Brain microvascular endothelial cell (primary cell): ENCODE results near the gene THOC2.
"Not testable (repeated sequence)": the region's sequence is repeated elsewhere in the genome, so short reads cannot be mapped to it uniquely, and the experiment has no call there.

Experiments
- DNase-seq: peaks from one replicate; pipeline ENCODE4 v3.0.0-alpha.2; 2020
- H3K27ac ChIP-seq: fragments of 250-450 bp; sonication (Bioruptor Pico); 2 replicates; pipeline ENCODE4 v1.5.1; 2020; ENCODE audit warnings: mild to moderate bottlenecking, moderate library complexity
- H3K27me3 ChIP-seq: fragments of 250-450 bp; sonication (Bioruptor Pico); replicated peaks from 2 replicates; pipeline ENCODE4 v1.5.1; 2020; ENCODE audit warnings: mild to moderate bottlenecking
- H3K36me3 ChIP-seq: fragments of 250-450 bp; sonication (Bioruptor Pico); replicated peaks from 2 replicates; pipeline ENCODE4 v1.5.1; 2020; ENCODE audit warnings: mild to moderate bottlenecking
- H3K4me3 ChIP-seq: 2 replicates; pipeline ENCODE4 v1.5.1; 2011; ENCODE audit warnings: low read depth, mild to moderate bottlenecking, control low read depth, low read length, moderate library complexity
- CTCF ChIP-seq: IDR thresholded peaks from 2 replicates; pipeline ENCODE4 v1.5.1; 2011; ENCODE audit warnings: low read depth, mild to moderate bottlenecking, moderate library complexity, low read length, control low read depth, inconsistent platforms; ENCODE audit errors: missing control alignments
- in situ Hi-C: cut with HindIII; loops from 2 replicates; pipeline ENCODE4 v1.10.0; 2017; ENCODE audit warnings: low sequenced_read_pairs, low pct_ligation_motif_present

The THOC2 gene

DNA sequence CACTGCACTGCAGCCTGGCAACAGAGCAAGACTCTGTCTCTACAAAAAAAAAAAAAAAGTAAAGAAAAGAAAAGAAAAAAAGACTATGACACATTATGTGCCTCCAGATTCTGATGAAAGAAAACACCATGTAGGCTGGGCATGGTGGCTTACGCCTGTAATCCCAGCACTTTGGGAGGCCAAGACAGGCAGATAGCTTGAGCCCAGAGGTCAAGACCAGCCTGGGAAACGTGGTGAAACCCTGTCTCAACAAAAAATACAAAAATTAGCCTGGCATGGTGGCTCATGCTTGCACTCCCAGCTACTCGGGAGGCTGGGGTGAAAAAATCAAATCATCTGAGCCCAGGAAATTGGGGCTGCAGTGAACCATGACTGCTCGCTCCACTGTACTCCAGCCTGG lies 19.4 kb downstream of the THOC2 start:
- no peaks in the 10 kb centered on the region for H3K36me3 ChIP-seq
- in situ Hi-C loops: no loop called here
- H3K27me3 ChIP-seq: no peaks in the 10 kb centered on the region
- no peak for DNase-seq
- TF ChIP-seq CTCF: no peak
- H3K27ac ChIP-seq: peak overlapping the region; percentile 31
- H3K4me3 ChIP-seq: no peak overlapping the region

- in situ Hi-C loops, H3K27ac ChIP-seq, DNase-seq, H3K36me3 ChIP-seq, H3K4me3 ChIP-seq, H3K27me3 ChIP-seq: not testable (repeated sequence)
These were observed 21.7 kb downstream of the THOC2 start for GRCh38 chrX:123711201-123711600.

GRCh38 chrX:123704781-123705180 lies 28.1 kb downstream of the THOC2 start:
- no peaks in the 10 kb centered on the region for H3K36me3 ChIP-seq
- H3K4me3 ChIP-seq: no peak overlapping the region
- no peak overlapping the region for H3K27ac ChIP-seq
- DNase-seq: no peak
- in situ Hi-C loops: no loop called here
- no peak for TF ChIP-seq CTCF
- H3K27me3 ChIP-seq: no peaks in the 10 kb centered on the region

- DNase-seq: no peak
- H3K27me3 ChIP-seq: no peaks in the 10 kb centered on the region
- no peak overlapping the region for H3K4me3 ChIP-seq
- H3K36me3 ChIP-seq: no peaks in the 10 kb centered on the region
- in situ Hi-C loops: no loop called here
- TF ChIP-seq CTCF: no peak
- no peak overlapping the region for H3K27ac ChIP-seq
These were observed 33.8 kb downstream of the THOC2 start for GRCh38 chrX:123698979-123699520.

GRCh38 chrX:123696334-123696733 lies 36.5 kb downstream of the THOC2 start:
- in situ Hi-C loops: no loop called here
- no peak overlapping the region for H3K27ac ChIP-seq
- TF ChIP-seq CTCF: no peak
- no peaks in the 10 kb centered on the region for H3K27me3 ChIP-seq
- DNase-seq: no peak
- no peak overlapping the region for H3K4me3 ChIP-seq
- H3K36me3 ChIP-seq: no peaks in the 10 kb centered on the region

DNA sequence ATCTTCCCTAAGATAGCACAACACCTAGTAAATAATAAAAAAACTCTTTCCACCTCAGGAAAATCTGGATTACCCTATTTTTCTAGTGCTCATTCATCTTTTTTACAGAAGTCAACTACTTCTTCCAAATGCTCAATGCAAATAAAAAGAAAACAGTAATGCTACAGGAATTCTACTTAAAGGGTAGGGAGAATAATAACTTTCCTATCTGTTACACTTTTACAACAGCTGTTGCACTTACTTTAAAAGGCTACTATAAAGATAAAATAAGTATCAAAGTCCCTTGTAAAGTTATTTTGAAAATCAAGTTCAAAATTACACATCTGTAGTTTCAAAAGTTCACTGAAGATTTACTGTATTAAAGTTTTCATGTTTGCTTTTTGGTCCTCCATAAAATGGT lies 37.6 kb downstream of the THOC2 start:
- Histone ChIP-seq H3K27ac (no peak overlapping the region), H3K36me3 (no peaks in the 10 kb centered on the region), H3K27me3 (no peaks in the 10 kb centered on the region), H3K4me3 (no peak overlapping the region)
- TF ChIP-seq CTCF: no peak
- in situ Hi-C loops: no loop called here
- DNase-seq: no peak
